WI38 (cell line): ENCODE results near the gene PTPN11.
A peak's percentile ranks its signal among the peaks of the same experiment; 100 is the strongest.

Source experiments
- H3K4me3 ChIP-seq: 2 replicates; pipeline ENCODE4 v1.5.1; 2011; ENCODE audit warnings: low read depth, mild to moderate bottlenecking, control low read depth, low read length
- TF ChIP-seq, protein P1 (sequence below): IDR thresholded peaks from 2 replicates; pipeline ENCODE4 v1.5.1; 2012; ENCODE audit warnings: low read depth, mild to moderate bottlenecking, control low read depth, low read length

The PTPN11 gene

DNA sequence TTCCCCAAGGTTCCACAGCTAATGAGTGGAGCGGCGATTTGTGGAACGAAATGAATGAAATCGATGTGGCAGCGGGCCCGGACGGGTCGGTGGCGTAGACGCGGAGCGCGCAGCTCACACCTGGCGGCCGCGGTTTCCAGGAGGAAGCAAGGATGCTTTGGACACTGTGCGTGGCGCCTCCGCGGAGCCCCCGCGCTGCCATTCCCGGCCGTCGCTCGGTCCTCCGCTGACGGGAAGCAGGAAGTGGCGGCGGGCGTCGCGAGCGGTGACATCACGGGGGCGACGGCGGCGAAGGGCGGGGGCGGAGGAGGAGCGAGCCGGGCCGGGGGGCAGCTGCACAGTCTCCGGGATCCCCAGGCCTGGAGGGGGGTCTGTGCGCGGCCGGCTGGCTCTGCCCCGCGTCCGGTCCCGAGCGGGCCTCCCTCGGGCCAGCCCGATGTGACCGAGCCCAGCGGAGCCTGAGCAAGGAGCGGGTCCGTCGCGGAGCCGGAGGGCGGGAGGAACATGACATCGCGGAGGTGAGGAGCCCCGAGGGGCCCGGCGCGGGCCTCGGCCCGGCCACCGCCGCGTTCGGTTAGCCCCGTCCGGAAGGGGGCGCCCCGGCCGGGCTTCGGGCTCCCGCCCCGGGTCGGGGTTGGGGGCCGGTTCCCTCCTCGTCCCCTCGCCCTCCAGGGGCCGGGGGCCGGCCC is at the start of gene PTPN11:
Gene PTPN11, plus strand, starts transcription at position 340 of the 689 bp plus-strand sequence. Its CDS starts 165 bp downstream, at position 505.
- peak within 1 kb of the TSS; percentile 93 for H3K4me3 ChIP-seq
- TF ChIP-seq, protein P1, sequence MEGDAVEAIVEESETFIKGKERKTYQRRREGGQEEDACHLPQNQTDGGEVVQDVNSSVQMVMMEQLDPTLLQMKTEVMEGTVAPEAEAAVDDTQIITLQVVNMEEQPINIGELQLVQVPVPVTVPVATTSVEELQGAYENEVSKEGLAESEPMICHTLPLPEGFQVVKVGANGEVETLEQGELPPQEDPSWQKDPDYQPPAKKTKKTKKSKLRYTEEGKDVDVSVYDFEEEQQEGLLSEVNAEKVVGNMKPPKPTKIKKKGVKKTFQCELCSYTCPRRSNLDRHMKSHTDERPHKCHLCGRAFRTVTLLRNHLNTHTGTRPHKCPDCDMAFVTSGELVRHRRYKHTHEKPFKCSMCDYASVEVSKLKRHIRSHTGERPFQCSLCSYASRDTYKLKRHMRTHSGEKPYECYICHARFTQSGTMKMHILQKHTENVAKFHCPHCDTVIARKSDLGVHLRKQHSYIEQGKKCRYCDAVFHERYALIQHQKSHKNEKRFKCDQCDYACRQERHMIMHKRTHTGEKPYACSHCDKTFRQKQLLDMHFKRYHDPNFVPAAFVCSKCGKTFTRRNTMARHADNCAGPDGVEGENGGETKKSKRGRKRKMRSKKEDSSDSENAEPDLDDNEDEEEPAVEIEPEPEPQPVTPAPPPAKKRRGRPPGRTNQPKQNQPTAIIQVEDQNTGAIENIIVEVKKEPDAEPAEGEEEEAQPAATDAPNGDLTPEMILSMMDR: peak; percentile 25

DNA sequence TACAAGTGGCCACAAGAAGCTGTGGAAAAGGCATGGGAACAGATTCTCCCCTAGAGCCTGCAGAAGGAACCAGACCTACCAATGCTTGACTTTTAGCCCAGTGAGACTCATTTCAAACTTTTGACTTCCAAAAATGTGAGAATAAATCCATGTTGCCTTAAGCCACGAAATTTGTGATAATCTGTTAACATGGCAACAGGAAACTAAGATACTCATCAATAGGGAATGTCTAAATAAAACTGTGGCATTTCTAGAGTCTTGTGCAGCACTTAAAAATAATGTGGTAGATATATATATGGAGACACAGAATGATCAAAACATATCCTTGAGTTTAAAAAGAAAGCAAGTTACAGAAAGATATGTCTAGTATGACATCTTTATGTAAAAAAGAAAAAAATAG is 48.5 kb upstream of the PTPN11 start:
- no peak overlapping the region for H3K4me3 ChIP-seq
- TF ChIP-seq, protein P1: no peak

DNA sequence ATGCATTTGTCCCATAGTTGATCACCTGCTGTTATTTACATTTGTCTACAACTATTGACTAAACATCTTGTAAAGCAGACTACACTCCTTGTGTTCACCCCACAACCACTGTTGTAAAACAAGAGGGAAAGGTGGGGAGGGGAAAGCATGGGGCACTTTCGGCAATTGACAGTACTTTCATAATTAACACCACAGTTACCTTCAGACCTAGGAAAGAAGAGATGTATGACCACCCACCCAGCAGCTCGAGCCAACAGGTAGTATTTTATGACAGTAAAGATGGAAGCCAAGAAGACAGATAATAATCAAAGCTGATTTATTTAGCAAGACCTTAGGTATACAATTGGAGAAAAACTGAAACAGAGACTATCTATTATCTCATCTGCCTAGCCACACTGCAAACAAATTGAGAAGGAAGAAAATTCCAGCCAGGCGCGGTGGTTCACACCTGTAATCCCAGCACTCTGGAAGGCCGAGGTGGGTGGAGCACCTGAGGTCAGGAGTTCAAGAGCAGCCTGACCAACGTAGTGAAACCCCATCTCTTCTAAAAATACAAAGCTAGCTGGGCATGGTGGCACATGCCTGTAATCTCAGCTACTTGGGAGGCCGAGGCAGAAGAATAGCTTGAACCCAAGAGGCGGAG is 47.8 kb upstream of the PTPN11 start:
- TF ChIP-seq, protein P1: no peak
- no peak overlapping the region for H3K4me3 ChIP-seq

DNA sequence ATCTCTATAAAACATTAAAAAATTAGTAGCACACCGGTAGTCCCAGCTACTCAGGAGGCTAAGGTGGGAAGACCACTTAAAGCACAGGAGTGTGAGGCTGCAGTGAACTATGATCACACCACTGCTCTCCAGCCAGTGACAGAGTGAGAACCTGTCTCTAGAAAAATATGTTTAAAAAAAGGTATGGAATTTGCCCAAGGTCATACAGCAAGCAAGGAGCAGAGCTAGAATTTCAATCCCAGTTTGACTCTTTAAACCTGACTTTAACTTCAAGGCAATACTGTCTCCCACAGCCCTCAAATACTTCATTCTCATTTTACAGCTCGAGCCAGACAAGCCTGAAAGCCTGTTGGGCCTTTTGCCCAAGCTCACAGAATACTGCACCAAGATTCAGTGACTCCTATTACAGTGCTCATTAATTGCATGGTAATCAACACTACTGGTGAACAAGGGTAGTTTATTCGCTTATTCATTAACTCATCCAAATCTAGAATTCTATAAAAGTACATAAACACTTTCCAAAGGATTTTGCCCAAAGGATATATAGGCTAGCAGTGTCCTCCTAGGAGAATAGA is 44.5 kb upstream of the PTPN11 start:
- TF ChIP-seq, protein P1: no peak
- no peak overlapping the region for H3K4me3 ChIP-seq

DNA sequence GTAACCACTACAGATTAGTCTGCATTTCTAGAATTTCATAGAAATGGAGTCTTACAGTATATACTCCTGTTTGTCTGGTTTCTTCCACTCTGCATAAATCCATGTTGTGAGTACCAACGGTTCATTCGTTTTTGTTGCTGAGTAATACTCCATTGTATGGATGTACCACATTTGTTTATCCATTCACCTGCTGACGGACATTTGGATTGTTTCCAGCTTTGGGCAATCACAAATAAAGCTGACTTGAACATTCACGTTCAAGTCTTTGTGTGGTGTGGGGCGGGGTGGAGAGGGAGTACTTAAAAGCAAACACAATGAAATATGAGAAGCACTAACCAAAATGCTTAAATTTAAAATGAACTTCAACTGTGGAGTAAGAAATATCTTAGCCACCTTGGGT is 43.6 kb upstream of the PTPN11 start:
- TF ChIP-seq, protein P1: no peak
- no peak overlapping the region for H3K4me3 ChIP-seq

DNA sequence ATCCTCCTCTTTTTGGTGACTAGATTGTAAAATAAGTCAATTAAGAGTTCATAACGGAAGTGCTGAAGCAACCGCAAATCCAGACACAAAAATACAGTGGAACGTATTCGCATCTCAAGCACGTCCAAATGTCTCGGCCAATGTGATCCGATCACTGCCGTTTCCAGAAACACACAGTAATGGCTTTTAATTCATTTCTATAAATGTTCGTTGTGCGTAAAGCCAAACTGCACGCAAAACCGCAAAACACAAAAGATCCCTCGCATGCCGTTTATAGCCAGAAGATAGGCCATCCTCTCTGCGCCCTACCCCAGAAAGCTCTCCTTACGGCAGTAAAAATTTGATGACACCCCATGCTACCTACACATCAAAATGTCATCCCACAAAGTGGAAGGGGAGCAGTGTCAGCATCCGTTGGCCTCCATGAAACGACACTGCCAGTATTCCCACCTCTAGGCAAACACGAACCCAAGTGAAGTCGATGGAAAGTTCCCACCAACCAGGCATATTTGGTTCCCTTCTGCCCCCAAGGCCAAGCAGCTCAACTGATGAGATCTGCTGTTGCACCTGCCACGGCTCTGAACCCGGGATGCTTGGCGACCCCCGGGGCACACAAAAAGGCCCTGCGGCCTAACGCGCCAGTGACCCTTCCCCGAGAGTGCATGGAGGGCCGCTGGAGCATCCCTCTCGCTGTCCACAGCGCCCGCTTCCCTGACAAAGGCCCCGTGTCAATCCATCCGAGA is 37.9 kb upstream of the PTPN11 start:
- peak overlapping the region; percentile 79 for H3K4me3 ChIP-seq
- TF ChIP-seq, protein P1: no peak
